ENCODE results near the gene SHISAL2B.
"Not testable (repeated sequence)": the region's sequence is repeated elsewhere in the genome, so short reads cannot be mapped to it uniquely, and the experiment has no call there.

SHISAL2B gene

DNA sequence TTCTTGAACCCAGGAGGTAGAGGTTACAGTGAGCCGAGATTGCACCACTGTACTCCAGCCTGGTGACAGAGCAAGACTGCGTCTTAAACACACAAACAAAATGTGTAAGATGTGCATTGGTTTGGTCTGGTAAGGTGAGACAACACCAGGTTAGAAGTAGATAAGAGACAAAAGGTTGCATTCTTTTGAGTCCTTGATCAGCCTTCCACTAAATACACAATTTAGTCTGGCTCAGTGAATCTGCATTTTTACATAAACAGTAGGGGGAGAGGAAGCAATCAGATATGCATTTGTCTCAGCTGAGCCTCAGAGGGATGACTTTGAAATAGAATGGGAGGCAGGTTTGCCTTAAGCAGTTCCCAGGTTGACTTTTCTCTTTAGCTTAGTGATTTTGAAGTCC lies 15.8 kb downstream of the SHISAL2B start:
- not testable (repeated sequence) for DNase-seq

GRCh38 chr5:64707191-64707590 lies 16.9 kb downstream of the SHISAL2B start:
- DNase-seq: no peak

- DNase-seq: not testable (repeated sequence)
These were observed 24.2 kb downstream of the SHISAL2B start for GRCh38 chr5:64714495-64714894.

GRCh38 chr5:64722588-64722987 lies 32.3 kb downstream of the SHISAL2B start:
- no peak for DNase-seq

DNA sequence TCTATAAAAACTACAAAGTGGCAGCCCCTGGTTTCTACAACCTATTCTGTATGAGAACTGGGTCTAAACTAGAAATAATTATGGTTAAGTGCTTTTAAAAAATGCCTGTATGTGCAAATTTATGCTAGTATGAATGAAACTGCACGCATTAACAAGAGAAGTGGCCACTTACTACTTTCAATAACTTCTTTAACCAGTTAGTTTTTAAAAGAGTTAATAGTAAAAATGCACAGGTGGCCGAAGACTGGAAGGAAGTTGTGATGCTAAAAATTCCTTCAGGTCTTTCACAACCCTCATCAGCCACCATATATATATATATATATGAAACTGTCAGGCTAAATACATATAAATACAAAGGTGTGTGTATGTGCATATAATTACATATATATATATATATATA lies 36.8 kb downstream of the SHISAL2B start:
- DNase-seq: no peak

DNA sequence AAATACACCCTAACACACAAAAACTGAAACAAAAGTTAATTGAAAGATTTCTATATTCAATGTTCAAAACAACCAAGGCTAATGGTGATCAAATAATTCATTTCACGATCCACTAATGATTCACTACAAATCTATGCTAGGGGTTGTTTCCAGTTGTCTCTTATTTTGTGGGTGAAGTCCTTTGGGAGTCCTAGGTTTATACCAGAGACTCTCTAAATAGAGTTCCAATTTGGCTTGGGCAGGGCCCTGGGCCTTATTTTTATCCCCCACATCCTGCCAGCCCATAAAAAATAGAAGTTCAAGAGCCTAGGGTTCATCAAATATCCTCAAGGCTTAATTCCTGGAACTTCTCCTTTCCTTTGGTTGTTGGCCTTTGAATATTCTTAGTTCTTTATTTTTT lies 52.1 kb downstream of the SHISAL2B start:
- DNase-seq: no peak

DNA sequence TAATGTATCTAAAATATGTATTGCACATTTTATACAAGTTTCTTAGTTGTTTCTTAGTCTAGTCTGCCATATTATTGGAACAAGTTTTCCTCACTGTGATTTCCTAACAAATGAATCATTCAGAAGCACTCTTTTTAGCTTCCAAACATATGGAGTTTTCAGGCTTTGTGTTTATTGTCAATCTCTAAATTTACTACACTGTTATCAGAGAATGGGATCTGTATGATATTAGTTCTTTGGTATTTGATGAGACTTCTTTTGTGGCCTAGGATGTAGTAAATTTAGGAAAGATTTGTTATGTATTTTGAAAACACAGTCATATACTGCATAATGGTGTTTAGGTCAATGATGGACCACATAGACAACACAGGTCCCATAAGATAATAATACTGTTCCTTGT lies 52.5 kb downstream of the SHISAL2B start:
- DNase-seq: no peak

GRCh38 chr5:64744914-64745313 lies 54.6 kb downstream of the SHISAL2B start:
- DNase-seq: no peak

DNA sequence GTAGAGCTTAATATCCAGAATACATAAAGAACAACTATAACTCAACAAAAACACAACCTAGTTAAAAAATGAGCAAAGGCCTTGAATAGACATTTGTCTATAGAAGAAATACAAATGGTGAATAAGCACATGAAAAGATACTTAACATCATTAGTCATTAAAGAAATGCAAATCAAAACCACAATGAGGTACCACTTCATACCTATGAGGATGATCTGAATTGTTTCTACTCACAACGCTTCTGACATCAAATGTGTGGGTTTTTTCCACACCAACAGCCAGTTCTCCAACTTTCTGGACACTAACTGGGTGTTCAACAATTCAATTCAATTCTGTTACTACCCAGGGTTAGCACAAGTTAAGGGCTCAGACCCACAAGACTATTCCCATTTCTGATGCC lies 56.1 kb downstream of the SHISAL2B start:
- DNase-seq: no peak

GRCh38 chr5:64749385-64749784 lies 59.1 kb downstream of the SHISAL2B start:
- no peak for DNase-seq

GRCh38 chr5:64754066-64754465 lies 63.8 kb downstream of the SHISAL2B start:
- DNase-seq: no peak

DNA sequence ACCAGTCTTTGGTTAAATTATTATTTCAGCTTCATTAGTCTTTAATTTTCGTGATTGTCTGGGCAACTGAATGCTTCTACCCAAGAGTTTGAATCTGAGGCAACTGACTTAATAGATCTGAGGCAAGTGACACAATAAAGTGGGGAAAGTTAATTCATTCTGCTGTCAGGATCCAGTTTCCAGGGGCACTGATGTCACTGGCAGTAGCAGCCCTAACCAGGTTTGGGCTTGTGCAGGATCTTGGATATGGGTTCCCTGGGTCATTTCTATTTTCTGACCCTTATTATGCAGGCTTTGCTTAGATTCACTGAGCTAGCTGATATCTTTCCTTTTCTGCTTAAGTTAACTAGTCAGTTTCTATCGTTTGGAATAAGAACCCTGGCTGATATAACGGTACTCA lies 68.6 kb downstream of the SHISAL2B start:
- DNase-seq: no peak

DNA sequence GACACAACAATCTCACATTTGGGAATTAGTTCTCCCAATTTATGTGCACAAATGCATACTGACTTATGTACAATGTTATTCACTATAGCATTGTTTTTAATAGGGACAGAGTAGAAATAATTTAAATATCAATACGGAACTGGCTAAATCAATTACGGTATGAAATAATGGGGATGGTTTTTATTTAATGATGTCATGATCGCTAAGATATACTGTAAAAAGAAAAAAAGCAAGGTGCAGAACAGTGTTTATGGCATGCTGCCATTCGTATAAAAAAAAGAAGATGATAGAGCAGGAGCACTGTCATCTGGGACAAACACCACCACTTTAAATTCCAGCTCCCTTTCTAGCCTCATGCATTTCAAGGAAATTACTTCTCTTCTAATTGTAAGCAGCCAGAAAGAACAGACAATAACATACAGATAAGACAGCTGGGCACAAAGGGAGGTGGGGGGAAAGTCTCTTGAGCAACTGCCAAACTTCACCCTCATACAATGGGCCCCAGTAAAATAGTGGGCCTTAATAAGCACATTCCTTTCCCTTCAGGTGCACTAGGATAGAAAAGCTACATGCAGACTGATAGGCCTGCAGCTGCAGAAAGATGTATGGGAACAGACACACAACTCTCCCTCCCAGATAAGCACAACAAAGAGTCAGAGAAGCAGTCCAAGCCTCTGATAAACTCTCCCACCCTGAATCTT lies 69.8 kb downstream of the SHISAL2B start:
- no peak for DNase-seq

GRCh38 chr5:64763948-64764503 lies 73.7 kb downstream of the SHISAL2B start:
- no peak for DNase-seq

DNA sequence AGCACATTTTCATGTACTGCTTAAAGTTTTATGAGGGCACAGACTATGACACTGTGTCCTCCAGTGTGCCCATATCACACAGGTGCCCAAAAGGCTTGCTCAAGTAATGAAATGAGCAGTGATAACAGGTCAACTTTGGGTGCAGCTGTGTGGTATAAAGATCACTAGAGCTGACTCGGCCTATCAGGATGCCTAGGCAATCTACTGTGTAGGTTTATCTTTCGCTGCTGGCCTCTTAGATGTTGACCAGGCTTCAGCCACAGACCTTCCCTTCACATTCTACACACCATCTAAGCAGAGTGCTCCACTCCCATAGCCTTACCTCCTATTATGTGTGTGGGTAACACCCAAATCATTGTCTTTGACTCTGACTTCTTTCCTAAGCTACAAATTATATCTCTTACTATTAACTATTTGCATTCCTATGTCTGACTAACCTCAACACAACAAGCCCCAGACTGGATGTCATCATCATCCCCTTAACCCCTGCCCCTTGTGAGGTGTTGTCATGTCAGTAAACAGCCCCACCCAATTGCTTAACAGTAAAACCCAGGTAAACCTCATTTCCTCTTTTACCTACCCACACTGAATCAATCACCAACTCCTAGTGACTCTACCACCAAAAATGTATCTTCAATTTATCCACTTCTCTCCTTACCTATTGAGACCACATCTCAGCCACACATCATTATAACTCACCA lies 75.7 kb downstream of the SHISAL2B start:
- DNase-seq: no peak

DNA sequence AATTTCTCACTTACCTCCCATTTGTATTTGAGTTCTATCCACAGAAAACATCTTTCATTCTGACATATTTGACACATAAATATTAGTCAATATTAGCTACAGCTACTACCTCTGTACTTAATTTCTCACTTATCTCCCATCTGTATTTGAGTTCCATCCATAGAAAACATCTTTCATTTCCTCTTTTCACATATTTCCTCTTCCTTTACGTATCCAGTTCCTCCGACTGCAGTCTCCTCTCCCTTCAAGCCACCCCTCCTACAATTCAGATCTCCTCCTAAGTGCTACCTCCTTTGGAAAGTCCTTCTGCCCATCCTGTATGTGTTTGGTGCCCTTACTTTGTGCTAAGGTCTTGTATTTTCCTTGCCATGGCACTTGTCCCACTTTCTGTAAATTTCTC lies 76.6 kb downstream of the SHISAL2B start:
- no peak for DNase-seq
